GM19438 (cell line): ENCODE measurements around the gene APOL2.
"Not testable (repeated sequence)": the region's sequence is repeated elsewhere in the genome, so short reads cannot be mapped to it uniquely, and the experiment has no call there.

Experiments used
- ATAC-seq: cut with Tn5 transposase; IDR thresholded peaks from one replicate; pipeline ENCODE4 v1.9.1; 2021; ENCODE audit warnings: low read depth; ENCODE audit not compliant: unreplicated experiment

The APOL2 gene

GRCh38 chr22:36224245-36224644 lies 15.1 kb downstream of the APOL2 start:
- ATAC-seq = no peak

- ATAC-seq = no peak
Measured at GRCh38 chr22:36223504-36223903, 15.8 kb downstream of the APOL2 start.

DNA sequence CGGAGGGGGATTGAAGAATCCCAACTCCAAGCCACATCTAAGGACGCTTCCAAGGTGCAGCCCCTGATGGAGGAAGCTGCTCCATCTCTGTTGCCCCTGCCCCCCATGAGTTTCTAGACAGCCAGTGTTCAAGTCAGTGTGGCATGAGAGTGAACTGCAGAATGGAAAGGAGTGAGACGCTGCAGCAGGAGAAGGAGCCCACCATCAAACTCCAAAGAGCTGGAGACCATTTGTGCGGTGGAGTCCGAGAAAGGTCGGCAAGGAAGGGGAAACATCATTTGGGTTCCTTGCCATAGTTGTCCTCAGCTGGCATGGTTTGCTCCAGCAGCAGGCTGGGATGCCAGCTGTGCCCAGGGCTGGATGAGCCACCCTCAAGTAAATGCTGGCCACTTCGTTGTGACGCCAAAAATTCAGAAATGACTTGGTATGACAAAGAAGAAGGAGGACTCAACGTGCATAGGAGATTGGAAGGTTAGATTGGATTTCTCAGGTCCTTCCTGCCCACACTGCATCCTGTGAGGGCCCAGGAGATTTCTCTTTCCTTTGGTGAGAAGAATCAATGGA lies 16.4 kb downstream of the APOL2 start:
- ATAC-seq = no peak

- ATAC-seq = no peak
Measured at GRCh38 chr22:36221799-36222751, 17.3 kb downstream of the APOL2 start.

- no peak for ATAC-seq
Measured at GRCh38 chr22:36220451-36220921, 18.8 kb downstream of the APOL2 start.

DNA sequence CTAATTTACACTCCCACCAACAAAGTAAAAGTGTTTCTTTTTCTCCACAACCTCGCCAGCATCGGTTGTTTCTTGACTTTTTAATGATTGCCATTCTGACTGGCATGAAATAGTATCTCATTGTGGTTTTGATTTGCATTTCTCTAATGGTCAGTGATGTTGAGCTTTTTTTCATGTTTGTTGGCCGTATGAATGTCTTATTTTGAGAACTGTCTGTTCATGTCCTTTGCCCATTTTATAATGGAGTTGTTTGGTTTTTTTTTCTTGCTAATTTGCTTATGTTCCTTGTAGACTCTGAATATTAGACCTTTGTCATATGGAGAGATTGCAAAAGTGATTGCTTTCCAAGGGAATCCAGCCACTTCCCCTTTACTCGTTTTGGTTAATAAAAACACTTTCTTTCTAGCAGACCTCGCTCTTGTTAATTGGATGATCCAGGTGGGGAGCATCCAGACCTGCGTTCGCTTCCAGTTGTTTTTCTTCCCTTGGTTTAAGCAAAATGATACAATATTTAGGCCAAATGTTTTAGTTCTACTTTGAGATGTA lies 20.6 kb downstream of the APOL2 start:
- no peak for ATAC-seq

DNA sequence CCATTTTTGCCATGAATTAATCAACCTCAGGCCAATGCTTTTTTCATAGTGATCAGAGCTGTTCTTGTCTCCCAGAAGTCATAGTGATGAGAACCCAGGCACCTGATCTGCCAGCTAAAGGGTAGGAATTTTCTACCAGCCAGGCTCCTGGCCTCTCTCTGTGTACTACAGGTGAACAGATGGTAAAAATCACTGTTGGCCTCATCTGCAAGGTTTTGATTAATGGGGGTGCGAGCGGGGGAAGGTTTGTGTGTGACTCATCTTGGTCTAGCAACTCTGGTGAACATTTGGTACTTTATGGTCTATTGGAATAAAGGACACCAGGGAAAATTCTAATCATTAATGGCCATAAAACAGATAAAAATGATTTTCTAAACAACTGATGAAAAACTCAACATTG lies 23.3 kb downstream of the APOL2 start:
- ATAC-seq = no peak

DNA sequence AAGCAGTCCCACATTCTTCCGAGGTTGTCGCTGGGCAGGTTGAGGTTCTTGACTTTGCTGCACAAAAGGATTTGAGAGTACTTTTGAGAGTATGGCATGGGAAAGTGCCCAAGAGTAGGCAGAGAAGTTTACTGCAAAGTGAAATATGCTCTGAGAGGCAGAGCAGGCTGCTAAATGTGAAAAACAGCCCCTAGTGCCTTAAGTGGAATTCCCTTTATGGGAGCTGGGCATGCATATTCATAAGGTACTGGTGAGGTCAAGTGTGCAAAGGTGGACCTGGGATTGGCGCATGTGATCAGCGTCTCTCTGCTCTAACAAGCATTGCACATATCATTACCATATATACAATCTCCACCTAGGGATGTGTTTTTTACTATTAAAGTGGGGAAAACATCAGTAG lies 25.7 kb downstream of the APOL2 start:
- no peak for ATAC-seq

GRCh38 chr22:36212901-36213300 lies 26.4 kb downstream of the APOL2 start:
- ATAC-seq = no peak

- no peak for ATAC-seq
Measured at GRCh38 chr22:36211237-36211861, 28.0 kb downstream of the APOL2 start.

- ATAC-seq = no peak
Measured at GRCh38 chr22:36210224-36210623, 29.1 kb downstream of the APOL2 start.

- ATAC-seq = not testable (repeated sequence)
Measured at GRCh38 chr22:36209488-36209908, 29.8 kb downstream of the APOL2 start.

- ATAC-seq = no peak
Measured at GRCh38 chr22:36208914-36209313, 30.4 kb downstream of the APOL2 start.

DNA sequence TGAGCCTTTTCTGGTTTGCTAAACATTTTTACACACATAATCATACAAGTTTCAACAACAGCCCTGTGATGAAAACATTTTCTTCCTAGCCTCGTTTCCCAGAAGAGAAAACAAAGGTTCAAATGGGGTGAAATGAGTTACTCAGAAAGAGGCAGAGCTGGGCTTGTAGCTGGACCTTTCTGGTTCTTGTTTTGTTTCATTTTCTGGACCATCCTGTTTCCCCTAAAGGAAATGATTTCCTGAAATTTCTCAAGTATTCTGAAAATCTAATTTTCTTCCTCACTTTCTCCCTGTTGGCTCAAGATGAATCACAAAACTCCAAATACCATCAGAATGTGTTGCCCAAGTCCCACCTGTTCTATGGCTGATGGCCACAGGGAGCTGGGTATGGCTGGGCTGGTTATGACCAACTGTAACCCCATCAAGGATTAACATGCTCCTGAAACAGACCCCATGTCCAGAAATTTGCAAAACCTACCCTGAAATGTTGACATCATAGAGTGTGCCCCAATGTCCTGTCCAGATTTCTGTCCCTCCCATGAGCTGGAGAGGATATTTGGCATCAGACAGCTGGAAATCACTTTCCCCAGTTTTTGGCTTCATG lies 31.1 kb downstream of the APOL2 start:
- ATAC-seq = no peak

DNA sequence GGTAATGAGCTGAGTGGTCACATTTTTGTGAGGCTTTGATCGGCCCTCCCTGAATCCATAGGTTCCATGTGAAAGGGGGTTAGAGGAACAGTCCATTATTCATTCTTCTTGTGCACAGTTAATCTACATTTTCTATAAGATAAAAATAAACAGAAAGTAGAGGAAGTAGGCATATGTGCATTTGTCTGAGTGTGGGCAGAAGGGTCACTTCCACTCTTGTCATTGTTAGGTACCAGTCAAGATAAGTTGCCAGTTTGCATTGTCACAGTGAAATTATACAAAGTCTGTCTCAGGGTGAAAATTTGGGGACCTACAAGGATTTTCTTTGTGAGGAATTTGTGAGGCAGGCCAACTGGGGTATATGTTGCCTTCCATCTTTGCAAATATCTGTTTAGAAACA lies 33.1 kb downstream of the APOL2 start:
- no peak for ATAC-seq

- not testable (repeated sequence) for ATAC-seq
Measured at GRCh38 chr22:36205573-36205972, 33.8 kb downstream of the APOL2 start.

DNA sequence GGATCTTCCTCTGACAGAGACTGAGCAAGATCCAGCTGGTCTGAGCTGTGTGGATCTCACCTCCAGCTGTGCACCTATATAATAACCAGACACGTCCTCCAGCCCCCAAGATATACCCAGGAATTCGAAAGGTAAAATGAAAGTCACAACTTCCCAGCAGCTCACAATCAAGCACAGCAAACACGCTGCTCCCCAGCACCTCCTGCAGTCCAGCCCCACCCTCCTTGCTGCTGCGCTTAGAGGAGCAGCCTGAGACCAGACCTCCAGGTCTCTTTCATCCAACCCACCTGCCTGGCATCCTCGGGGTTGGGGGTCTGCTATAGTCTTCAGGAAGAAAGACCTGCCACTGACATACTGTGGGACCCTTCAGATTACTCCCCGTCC lies 34.7 kb downstream of the APOL2 start:
- ATAC-seq = no peak

DNA sequence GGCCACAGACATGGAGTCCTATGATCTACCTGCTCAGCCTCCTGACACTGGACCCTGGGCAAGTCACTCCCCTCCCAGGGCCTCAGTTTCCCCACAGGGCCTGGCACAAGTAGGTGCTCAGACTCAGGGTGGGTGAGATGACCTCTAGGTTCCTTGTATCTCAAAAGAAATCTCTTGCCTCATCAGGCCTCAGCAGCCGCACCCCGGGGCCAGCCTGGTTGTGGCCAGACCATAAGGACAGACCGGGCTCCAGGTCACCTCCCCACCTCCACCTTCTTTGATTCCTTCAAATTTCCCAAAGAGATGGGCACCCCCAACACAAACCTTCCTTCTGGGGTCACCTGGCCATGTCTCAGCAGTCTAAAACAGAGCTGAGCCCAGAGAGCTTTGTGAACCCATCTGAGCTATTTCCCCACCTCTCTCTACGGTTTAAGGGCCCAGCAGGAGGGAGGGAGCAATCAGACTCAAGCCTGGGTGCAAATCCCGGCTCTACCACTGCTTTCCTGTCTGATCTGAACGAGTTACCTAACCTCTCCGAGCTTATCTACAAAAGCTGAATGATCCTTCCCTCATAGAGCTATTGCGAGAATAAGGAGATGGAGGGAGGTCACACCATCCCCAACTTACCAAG lies 35.2 kb downstream of the APOL2 start:
- no peak for ATAC-seq

DNA sequence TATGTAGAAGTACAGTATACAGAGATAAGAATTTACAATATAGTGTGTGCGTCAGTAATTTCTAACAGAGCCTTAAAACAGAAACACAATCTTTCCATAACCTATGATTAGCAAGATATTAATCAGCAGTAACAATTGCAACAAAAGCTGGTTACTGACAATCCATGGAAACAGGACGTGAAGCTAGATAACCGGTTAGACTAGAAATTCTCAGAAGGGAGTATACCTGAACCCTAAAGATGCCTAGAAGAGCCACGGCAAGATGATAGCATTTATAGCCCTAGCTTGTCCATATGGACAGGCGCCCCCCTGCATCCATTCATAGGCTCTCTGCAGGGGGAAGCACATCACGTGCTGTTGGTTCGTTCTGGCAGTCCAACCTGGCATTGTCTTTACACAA lies 35.9 kb downstream of the APOL2 start:
- ATAC-seq = not testable (repeated sequence)

DNA sequence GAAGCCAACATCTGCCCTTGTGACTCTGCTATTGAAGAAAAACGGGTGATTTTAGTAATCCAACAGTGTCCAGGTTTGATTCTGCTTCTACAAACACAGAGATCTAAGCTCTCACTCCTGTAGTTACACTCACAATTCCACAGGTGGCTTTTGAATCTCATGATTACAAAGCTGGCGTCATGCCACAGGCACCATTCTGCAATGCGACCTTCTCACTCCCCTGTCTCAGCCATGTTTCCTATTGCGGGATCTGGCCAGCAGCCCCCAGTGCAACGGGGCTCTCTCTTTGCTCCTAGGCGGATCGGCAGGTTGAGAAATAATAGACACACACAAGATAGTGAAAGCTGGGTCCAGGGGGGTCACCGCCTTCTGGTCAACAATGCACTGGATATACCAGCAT lies 36.4 kb downstream of the APOL2 start:
- ATAC-seq = not testable (repeated sequence)
